Smooth muscle cell (in vitro differentiated cells): ENCODE measurements around the gene URB1. TPM values are rescaled to one million over a fixed set of nuclear protein-coding genes. Genes with fewer than 3 reads are reported as not detected.

Experiments used
- DNase-seq: peaks from one replicate; lab custom pipeline; 2025; ENCODE audit not compliant: unreplicated experiment; lab: John Stamatoyannopoulos, UW
- H2AFZ ChIP-seq: fragments of 200-600 bp; sonication (generic); 2 replicates; pipeline ENCODE4 v1.6.0; 2016; ENCODE audit warnings: antibody characterized with exemption, low read depth, mild to moderate bottlenecking
- H3F3A ChIP-seq: fragments of 200-600 bp; sonication (generic); 2 replicates; pipeline ENCODE4 v1.6.0; 2017; ENCODE audit warnings: antibody characterized with exemption, low read depth
- H3K27ac ChIP-seq: fragments of 200-600 bp; sonication (generic); 2 replicates; pipeline ENCODE4 v1.5.1; 2016; ENCODE audit warnings: low read depth, mild to moderate bottlenecking
- H3K27me3 ChIP-seq: fragments of 200-600 bp; sonication (generic); 2 replicates; pipeline ENCODE4 v1.6.1; 2016; ENCODE audit warnings: low read depth, mild to moderate bottlenecking
- H3K36me3 ChIP-seq: fragments of 200-600 bp; sonication (generic); 2 replicates; pipeline ENCODE4 v1.5.1; 2016; ENCODE audit warnings: low read depth
- H3K4me1 ChIP-seq: fragments of 200-600 bp; sonication (generic); 2 replicates; pipeline ENCODE4 v1.5.1; 2016; ENCODE audit warnings: low read depth
- H3K4me2 ChIP-seq: fragments of 200-600 bp; sonication (generic); 2 replicates; pipeline ENCODE4 v1.6.0; 2016; ENCODE audit warnings: mild to moderate bottlenecking
- H3K4me3 ChIP-seq: fragments of 200-600 bp; sonication (generic); 2 replicates; pipeline ENCODE4 v1.5.1; 2016; ENCODE audit warnings: mild to moderate bottlenecking
- H3K79me2 ChIP-seq: fragments of 200-600 bp; sonication (generic); 2 replicates; pipeline ENCODE4 v1.6.0; 2016; ENCODE audit warnings: low read depth, mild to moderate bottlenecking
- H3K9ac ChIP-seq: fragments of 200-600 bp; sonication (generic); 2 replicates; pipeline ENCODE4 v1.6.0; 2016; ENCODE audit warnings: low read depth
- H3K9me3 ChIP-seq: fragments of 200-600 bp; sonication (generic); replicated peaks from 2 replicates; pipeline ENCODE4 v1.5.1; 2016; ENCODE audit warnings: low read depth
- H4K20me1 ChIP-seq: fragments of 200-600 bp; sonication (generic); 2 replicates; pipeline ENCODE4 v1.6.0; 2016; ENCODE audit warnings: low read depth
- WGBS: methylation state at CpG from one replicate; pipeline ENCODE4 v1.1.7; 2016; ENCODE audit warnings: low lambda C conversion rate; 5-methylcytosine and 5-hydroxymethylcytosine counted together
- polyA plus RNA-seq: library from polyadenylated mRNA; unstranded; fragments of >200 nt; fragmentation: Nextera tagmentation; extraction: Ambion mirVana; gene quantifications from 2 replicates; pipeline ENCODE4 v1.2.1, GENCODE V29; 2016
- total RNA-seq: library from RNA; depleted of rRNA; stranded (reverse); fragments of >200 nt; gene quantifications from 2 replicates; pipeline ENCODE4 v1.2.3, GENCODE V29; 2014
- TF ChIP-seq, protein P1 (sequence below): fragments of 200-600 bp; sonication (generic); IDR thresholded peaks from 2 replicates; pipeline ENCODE4 v1.5.1; 2017; ENCODE audit warnings: borderline replicate concordance, mild to moderate bottlenecking, antibody characterized with exemption; ENCODE audit not compliant: insufficient read depth, poor library complexity, severe bottlenecking

URB1 gene
- total and polyA plus RNA-seq, 2 experiments from 2014 or later = 2.8 to 6.2 TPM

DNA sequence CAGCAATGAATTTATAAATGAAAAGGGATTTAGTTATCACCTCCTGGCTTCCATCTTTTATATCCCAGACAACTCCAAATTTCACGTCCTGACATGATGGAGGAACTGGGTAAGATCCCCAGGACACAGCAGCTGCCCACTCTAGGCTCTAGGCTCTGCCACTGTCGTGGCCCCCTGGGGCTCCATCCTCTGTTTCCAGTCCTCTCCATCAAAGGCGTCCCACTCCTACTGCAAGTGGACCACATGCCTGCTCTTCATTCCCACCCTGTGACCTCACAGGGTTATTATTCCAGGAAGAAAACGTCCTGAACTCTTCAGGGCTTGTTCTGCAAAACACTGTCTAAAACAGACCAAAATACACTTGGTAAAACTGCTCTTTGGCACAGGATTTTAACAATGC lies 11.9 kb downstream of the URB1 start:
- no peak overlapping the region for H3K9ac ChIP-seq
- no peaks in the 10 kb centered on the region for H3K79me2 ChIP-seq

DNA sequence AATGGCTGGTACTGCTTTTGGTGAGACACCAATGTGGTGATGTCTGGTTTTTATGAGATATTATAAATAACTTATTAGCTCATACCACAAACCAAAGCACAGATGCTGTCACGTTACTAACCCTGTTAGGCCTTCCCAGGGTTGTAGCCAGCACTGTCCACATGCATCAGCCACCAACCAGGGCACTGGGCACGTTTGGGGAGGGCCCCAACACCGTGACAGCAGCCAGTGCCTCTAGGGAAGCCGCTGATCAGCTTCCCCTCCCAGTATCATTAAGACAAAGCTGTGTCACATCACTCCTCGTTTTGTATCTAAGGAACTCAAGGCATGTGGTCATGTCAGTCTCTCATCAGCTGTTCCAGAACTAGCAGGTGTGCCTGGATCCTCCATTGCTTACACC lies 13.9 kb downstream of the URB1 start:
- no peak overlapping the region for H3K27ac ChIP-seq
- H3K4me2 ChIP-seq = no peak overlapping the region

More for the DNA sequence above, 11.9 kb downstream of the URB1 start:
- no peak overlapping the region for H3K27ac ChIP-seq
- peaks cover 5% of the 10 kb centered on the region for H3K36me3 ChIP-seq
- no peak overlapping the region for H3K4me3 ChIP-seq
- no peak for DNase-seq
- H3K4me1 ChIP-seq = no peaks in the 10 kb centered on the region
- H3K4me2 ChIP-seq = no peak overlapping the region
- TF ChIP-seq, protein P1, sequence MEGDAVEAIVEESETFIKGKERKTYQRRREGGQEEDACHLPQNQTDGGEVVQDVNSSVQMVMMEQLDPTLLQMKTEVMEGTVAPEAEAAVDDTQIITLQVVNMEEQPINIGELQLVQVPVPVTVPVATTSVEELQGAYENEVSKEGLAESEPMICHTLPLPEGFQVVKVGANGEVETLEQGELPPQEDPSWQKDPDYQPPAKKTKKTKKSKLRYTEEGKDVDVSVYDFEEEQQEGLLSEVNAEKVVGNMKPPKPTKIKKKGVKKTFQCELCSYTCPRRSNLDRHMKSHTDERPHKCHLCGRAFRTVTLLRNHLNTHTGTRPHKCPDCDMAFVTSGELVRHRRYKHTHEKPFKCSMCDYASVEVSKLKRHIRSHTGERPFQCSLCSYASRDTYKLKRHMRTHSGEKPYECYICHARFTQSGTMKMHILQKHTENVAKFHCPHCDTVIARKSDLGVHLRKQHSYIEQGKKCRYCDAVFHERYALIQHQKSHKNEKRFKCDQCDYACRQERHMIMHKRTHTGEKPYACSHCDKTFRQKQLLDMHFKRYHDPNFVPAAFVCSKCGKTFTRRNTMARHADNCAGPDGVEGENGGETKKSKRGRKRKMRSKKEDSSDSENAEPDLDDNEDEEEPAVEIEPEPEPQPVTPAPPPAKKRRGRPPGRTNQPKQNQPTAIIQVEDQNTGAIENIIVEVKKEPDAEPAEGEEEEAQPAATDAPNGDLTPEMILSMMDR = no peak
- no peaks in the 10 kb centered on the region for H3F3A ChIP-seq
- no peaks in the 10 kb centered on the region for H3K9me3 ChIP-seq
- 88% methylated on average over 4 of the region's 4 CpGs for WGBS
- H3K27me3 ChIP-seq = no peaks in the 10 kb centered on the region
- H2AFZ ChIP-seq = no peak overlapping the region
- H4K20me1 ChIP-seq = peaks cover 3% of the 10 kb centered on the region

DNA sequence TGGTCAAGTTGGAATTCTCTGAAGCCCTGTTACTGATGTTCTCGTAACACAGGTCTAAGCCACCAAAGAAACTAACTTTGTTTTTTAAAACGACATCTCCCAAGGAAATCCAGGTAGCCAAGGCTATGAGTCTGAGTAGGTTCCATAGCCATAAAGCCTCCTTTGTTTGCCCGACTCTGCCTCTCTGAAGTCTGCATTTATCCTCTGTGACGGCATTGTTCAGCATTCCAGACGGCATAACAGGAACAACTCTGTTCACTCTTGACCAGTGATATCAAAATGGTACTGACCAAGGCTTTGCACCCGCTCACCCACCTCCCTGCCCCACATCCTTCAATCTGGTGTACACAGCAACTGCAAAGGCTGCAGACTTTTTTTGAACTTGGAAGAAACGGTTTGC lies 14.8 kb downstream of the URB1 start:
- no peaks in the 10 kb centered on the region for H4K20me1 ChIP-seq
- no peaks in the 10 kb centered on the region for H3K79me2 ChIP-seq
- no peaks in the 10 kb centered on the region for H3K4me1 ChIP-seq
- TF ChIP-seq, protein P1 = no peak
- H3K27ac ChIP-seq = no peak overlapping the region
- H3K9ac ChIP-seq = no peak overlapping the region
- H3F3A ChIP-seq = no peaks in the 10 kb centered on the region
- H3K9me3 ChIP-seq = no peaks in the 10 kb centered on the region
- no peak overlapping the region for H3K4me2 ChIP-seq
- no peak for DNase-seq
- H3K36me3 ChIP-seq = peaks cover 12% of the 10 kb centered on the region
- WGBS = 87% methylated on average over 7 of the region's 7 CpGs
- no peak overlapping the region for H3K4me3 ChIP-seq
- H2AFZ ChIP-seq = no peak overlapping the region
- no peaks in the 10 kb centered on the region for H3K27me3 ChIP-seq

More for the DNA sequence above, 13.9 kb downstream of the URB1 start:
- Histone ChIP-seq H3F3A (no peaks in the 10 kb centered on the region), H3K4me1 (no peaks in the 10 kb centered on the region), H3K36me3 (peaks cover 11% of the 10 kb centered on the region), H3K9ac (no peak overlapping the region), H2AFZ (no peak overlapping the region), H4K20me1 (no peaks in the 10 kb centered on the region), H3K9me3 (no peaks in the 10 kb centered on the region), H3K79me2 (no peaks in the 10 kb centered on the region), H3K27me3 (no peaks in the 10 kb centered on the region), H3K4me3 (no peak overlapping the region)
- TF ChIP-seq, protein P1 = no peak
- DNase-seq = no peak
- WGBS = 91% methylated on average over 5 of the region's 5 CpGs

DNA sequence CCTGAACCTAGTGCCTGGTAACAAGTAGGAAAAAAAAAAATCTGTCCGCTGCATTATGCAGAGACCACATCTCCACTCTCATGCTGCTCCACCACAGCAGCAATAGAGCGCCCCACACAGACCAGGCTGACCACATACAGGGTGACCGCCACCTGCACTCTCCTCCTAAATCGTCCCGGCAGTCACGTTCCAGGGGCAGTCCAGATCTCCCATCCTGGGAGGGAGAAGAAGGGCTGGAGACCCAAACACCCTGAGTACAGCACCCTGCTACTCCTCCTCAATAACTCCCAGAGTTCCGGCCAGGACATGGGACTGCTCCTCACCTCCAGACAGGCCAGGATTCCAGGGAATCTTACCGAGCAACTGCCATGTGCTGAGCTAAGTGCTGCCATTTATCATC lies 15.3 kb downstream of the URB1 start:
- Histone ChIP-seq H3K36me3 (peaks cover 16% of the 10 kb centered on the region), H4K20me1 (no peaks in the 10 kb centered on the region)
- TF ChIP-seq, protein P1 = no peak

More for the DNA sequence above, 15.3 kb downstream of the URB1 start:
- no peak overlapping the region for H3K27ac ChIP-seq
- H3K4me1 ChIP-seq = no peaks in the 10 kb centered on the region
- WGBS = 93% methylated on average over 8 of the region's 8 CpGs
- no peak overlapping the region for H3K4me2 ChIP-seq
- H3K4me3 ChIP-seq = no peak overlapping the region
- H3F3A ChIP-seq = no peaks in the 10 kb centered on the region
- no peaks in the 10 kb centered on the region for H3K27me3 ChIP-seq
- DNase-seq = no peak
- no peaks in the 10 kb centered on the region for H3K9me3 ChIP-seq
- no peak overlapping the region for H3K9ac ChIP-seq
- H3K79me2 ChIP-seq = no peaks in the 10 kb centered on the region
- H2AFZ ChIP-seq = no peak overlapping the region
